ENCODE measurements around the gene EPB41L2. TPM values are rescaled to one million over a fixed set of nuclear protein-coding genes. Genes with fewer than 3 reads are reported as not detected.
A peak's percentile ranks its signal among the peaks of the same experiment; 100 is the strongest.

The EPB41L2 gene
- total RNA-seq, 1 experiment from 2014 or later: 91.7 TPM

GRCh38 chr6:131024565-131024964 lies 38.5 kb downstream of the EPB41L2 start:
- Histone ChIP-seq H3K36me3 (ENCODE audit: control insufficient read depth, insufficient read depth, low read length) (no peaks in the 10 kb centered on the region), H3K4me3 (ENCODE audit: low read depth, low read length) (no peak overlapping the region), H3K4me1 (no peaks in the 10 kb centered on the region), H3K27me3 (replicated peaks; ENCODE audit: control insufficient read depth, insufficient read depth, low read length) (no peaks in the 10 kb centered on the region), H3K9me3 (no peaks in the 10 kb centered on the region)
- Mint-ChIP-seq H3K36me3 (ENCODE audit: insufficient read depth, unreplicated experiment) (no peaks in the 10 kb centered on the region), H3K27me3 (ENCODE audit: insufficient read depth, unreplicated experiment) (no peaks in the 10 kb centered on the region), H3K4me3 (ENCODE audit: unreplicated experiment) (no peak overlapping the region), H3K27ac (ENCODE audit: unreplicated experiment) (no peak overlapping the region), H3K9me3 (ENCODE audit: unreplicated experiment) (no peaks in the 10 kb centered on the region), H3K4me1 (ENCODE audit: low read depth, unreplicated experiment) (peaks cover 1% of the 10 kb centered on the region)
- no TSS peak for BruUV-seq (replicated peaks)
- intact Hi-C loops (cut with micrococcal nuclease; ENCODE audit: unreplicated experiment): no loop called here
- no peak for DNase-seq
- CTCF ChIA-PET: no interaction called here
- no peak for TF ChIP-seq CTCF (IDR thresholded peaks at IDR 0.05; ENCODE audit: insufficient read depth in 1 of 2, low read depth in 1 of 2, low read length in 1 of 2, severe bottlenecking in 1 of 2, unreplicated experiment in 1 of 2)
- POLR2A ChIA-PET: no interaction called here

GRCh38 chr6:131023834-131024504 lies 39.1 kb downstream of the EPB41L2 start:
- no peak for DNase-seq
- H3K36me3 ChIP-seq (ENCODE audit: control insufficient read depth, insufficient read depth, low read length): no peaks in the 10 kb centered on the region
- peak overlapping the region; percentile 21 for H3K27ac Mint-ChIP-seq (ENCODE audit: unreplicated experiment)
- intact Hi-C loops (cut with micrococcal nuclease; ENCODE audit: unreplicated experiment): no loop called here
- H3K9me3 ChIP-seq: no peaks in the 10 kb centered on the region
- no TSS peak for BruUV-seq (replicated peaks)
- no peak for TF ChIP-seq CTCF (IDR thresholded peaks at IDR 0.05; ENCODE audit: insufficient read depth in 1 of 2, low read depth in 1 of 2, low read length in 1 of 2, severe bottlenecking in 1 of 2, unreplicated experiment in 1 of 2)
- no peak overlapping the region for H3K4me3 ChIP-seq (ENCODE audit: low read depth, low read length)
- no peaks in the 10 kb centered on the region for H3K27me3 ChIP-seq (replicated peaks; ENCODE audit: control insufficient read depth, insufficient read depth, low read length)
- no peaks in the 10 kb centered on the region for H3K4me1 Mint-ChIP-seq (ENCODE audit: low read depth, unreplicated experiment)
- H3K27me3 Mint-ChIP-seq (ENCODE audit: insufficient read depth, unreplicated experiment): no peaks in the 10 kb centered on the region
- no peaks in the 10 kb centered on the region for H3K9me3 Mint-ChIP-seq (ENCODE audit: unreplicated experiment)
- no peak overlapping the region for H3K4me3 Mint-ChIP-seq (ENCODE audit: unreplicated experiment)
- ChIA-PET CTCF (no interaction called here), POLR2A (no interaction called here)
- H3K36me3 Mint-ChIP-seq (ENCODE audit: insufficient read depth, unreplicated experiment): no peaks in the 10 kb centered on the region
- H3K4me1 ChIP-seq: no peaks in the 10 kb centered on the region

GRCh38 chr6:131022691-131023090 lies 40.4 kb downstream of the EPB41L2 start:
- no peaks in the 10 kb centered on the region for H3K36me3 Mint-ChIP-seq (ENCODE audit: insufficient read depth, unreplicated experiment)

More at GRCh38 chr6:131022691-131023090, 40.4 kb downstream of the EPB41L2 start:
- H3K4me3 ChIP-seq (ENCODE audit: low read depth, low read length): no peak overlapping the region
- ChIA-PET CTCF (no interaction called here), POLR2A (no interaction called here)
- H3K27me3 ChIP-seq (replicated peaks; ENCODE audit: control insufficient read depth, insufficient read depth, low read length): no peaks in the 10 kb centered on the region
- no peaks in the 10 kb centered on the region for H3K27me3 Mint-ChIP-seq (ENCODE audit: insufficient read depth, unreplicated experiment)
- BruUV-seq (replicated peaks): no TSS peak
- no peaks in the 10 kb centered on the region for H3K9me3 ChIP-seq
- no peaks in the 10 kb centered on the region for H3K36me3 ChIP-seq (ENCODE audit: control insufficient read depth, insufficient read depth, low read length)
- no peaks in the 10 kb centered on the region for H3K4me1 Mint-ChIP-seq (ENCODE audit: low read depth, unreplicated experiment)
- no peak overlapping the region for H3K4me3 Mint-ChIP-seq (ENCODE audit: unreplicated experiment)
- no peak for DNase-seq
- no peak overlapping the region for H3K27ac Mint-ChIP-seq (ENCODE audit: unreplicated experiment)
- H3K4me1 ChIP-seq: no peaks in the 10 kb centered on the region
- intact Hi-C loops (cut with micrococcal nuclease; ENCODE audit: unreplicated experiment): no loop called here
- no peak for TF ChIP-seq CTCF (IDR thresholded peaks at IDR 0.05; ENCODE audit: insufficient read depth in 1 of 2, low read depth in 1 of 2, low read length in 1 of 2, severe bottlenecking in 1 of 2, unreplicated experiment in 1 of 2)
- H3K9me3 Mint-ChIP-seq (ENCODE audit: unreplicated experiment): no peaks in the 10 kb centered on the region

Data from Caco-2 (cell line).